Esophagus squamous epithelium (tissue), 4 donors: Measurements from ENCODE around the gene KCNC3.

ENCODE experiments used
- CTCF ChIP-seq, 6 experiments: fragments of 450-650 bp in 4 of 6; fragments of 200-600 bp in 2 of 6; sonication (generic) in 2 of 6; IDR thresholded peaks; one replicate each; pipeline ENCODE4 v1.5.1; 2016 to 2019; ENCODE audit warnings: antibody characterized with exemption in 6 of 6, mild to moderate bottlenecking in 4 of 6, moderate library complexity in 4 of 6
- POLR2A ChIP-seq, 4 donors: fragments of 450-650 bp; IDR thresholded peaks; one replicate each; pipeline ENCODE4 v1.6.1; 2017; ENCODE audit warnings: antibody characterized with exemption in 4 of 4, mild to moderate bottlenecking in 4 of 4, moderate library complexity in 3 of 4

GRCh38 chr19:50377517-50377916 is 48.3 kb upstream of the KCNC3 start:
- TF ChIP-seq CTCF (IDR thresholded peaks at IDR 0.05) (no peak), POLR2A (IDR thresholded peaks at IDR 0.05) (no peak)
